NOMO-1 treated with dmso at 0.1 percent for 144 hours (cell line): Measurements from ENCODE around the gene ACOXL.

ENCODE experiments used
- DNase-seq: peaks from one replicate; lab custom pipeline; 2025; ENCODE audit not compliant: unreplicated experiment; lab: John Stamatoyannopoulos, UW

Gene ACOXL

DNA sequence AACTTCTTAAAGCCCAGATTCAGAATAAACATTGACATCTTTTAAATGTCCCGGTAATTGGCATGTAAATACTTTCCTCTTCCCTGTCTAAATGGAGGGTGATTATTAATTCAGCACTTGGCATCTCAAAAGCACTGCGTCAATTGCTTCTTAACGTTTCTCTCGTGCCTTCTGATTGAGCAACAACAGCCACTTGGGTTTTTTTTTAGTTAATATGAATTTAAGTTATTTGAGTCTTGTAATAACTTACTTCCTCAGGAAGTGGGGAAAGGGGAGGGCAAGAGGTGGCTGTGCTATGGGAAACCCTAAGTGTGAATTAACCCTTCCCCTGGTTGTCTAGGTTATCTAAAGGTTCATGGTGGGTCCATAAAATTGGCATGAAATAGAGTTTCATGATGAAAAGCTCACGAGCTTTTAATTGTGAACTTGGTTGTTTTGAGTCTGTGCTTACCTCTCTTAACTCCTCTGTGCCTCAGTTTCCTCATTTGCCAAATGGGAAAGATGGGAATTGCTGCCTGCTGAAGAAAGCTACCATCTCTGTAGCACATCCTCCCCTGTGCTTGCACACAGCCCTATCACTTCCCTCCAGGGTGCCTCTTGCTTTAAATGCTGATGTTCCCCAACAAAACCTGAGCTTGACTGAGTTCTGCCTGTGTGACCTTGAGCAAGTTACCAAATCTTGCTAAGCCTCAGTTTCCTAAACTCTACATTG lies 262.0 kb downstream of the ACOXL start:
- DNase-seq: peak; percentile 95

DNA sequence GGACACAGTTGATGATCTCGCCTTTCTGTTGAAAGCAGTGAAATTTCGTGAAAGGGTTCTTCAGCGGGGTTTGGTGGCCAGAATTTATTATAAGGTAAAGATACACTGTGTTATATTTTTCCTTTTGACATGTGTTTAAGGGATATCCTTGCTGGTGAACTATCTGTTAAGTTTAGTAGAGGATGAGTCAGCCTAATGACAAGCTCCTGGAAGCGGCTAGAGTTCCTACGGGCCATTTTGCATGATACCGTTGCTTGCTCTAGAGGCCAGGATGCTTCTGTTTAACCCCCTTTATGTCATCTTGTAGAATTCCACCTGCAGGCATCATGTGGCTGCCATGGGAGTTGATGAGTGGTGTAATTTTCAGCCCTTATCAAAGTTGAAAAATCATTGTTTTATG lies 263.5 kb downstream of the ACOXL start:
- DNase-seq: no peak

DNA sequence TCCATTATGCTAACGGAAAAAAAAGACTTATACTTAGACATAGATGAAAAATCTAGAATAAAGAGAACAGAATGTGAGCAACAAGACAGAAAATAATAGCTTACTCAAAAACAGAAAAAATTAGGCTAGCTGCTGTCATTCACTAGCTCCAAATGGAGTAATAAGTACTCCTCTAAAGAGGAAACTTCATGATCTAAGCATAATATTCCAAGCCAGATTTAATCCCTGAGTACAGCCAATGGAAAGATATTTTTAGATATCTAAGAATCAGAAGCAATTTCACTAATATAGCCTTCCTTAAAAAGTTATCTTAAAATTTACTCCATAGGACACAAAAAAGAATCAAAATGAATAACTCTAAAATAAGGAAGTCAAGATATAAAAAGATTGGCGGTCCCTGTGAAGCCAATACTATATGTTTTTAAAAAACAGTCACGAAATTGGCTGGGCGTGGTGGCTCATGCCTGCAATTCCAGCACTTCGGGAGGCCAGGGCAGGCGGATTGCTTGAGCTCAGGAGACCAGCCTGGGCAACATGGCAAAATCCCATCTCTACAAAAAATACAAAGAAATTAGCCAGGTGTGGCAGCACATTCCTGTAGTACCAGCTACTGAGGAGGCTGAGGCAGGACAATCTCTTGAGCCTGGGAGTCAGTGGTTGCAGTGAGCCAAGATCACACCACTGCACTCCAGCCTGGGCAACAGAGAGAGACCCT lies 265.1 kb downstream of the ACOXL start:
- DNase-seq: no peak

DNA sequence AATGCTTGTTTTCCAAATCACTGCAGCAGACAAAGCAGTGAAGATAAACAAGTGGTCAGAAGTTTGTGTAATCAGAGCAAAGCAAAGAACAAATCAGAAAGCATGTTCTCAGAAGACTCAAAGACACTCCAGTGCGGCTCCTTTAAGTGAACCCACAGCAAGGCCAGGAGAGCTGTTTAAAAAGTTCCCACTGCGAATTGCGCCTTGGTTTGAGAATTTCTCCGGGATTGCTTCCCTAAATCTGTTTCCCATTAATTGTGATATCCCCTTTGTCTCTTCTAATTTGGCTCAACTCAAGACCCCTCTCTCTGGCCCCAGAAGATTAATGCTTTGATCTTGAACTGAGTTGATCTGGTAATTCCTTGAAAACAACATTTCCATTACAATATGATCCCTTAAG lies 265.9 kb downstream of the ACOXL start:
- DNase-seq: no peak

DNA sequence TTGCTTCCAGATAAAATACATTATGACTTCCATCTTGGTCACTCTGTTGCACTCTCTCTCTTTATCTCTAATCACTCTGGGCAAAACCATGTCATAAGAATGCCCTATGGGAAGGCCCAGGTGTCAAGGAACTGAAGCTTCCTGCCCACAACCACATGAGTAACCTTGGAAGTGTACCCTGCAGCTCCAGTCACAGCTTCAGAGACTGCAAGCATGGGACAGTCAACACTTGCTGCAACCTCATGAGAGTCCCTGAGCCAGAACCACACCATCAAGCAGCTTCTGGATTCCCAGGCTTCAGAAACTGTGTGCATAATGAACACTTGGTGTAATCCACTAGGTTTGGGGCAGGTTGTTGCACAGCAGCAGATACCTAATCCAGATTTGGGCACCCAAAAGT lies 267.3 kb downstream of the ACOXL start:
- no peak for DNase-seq

DNA sequence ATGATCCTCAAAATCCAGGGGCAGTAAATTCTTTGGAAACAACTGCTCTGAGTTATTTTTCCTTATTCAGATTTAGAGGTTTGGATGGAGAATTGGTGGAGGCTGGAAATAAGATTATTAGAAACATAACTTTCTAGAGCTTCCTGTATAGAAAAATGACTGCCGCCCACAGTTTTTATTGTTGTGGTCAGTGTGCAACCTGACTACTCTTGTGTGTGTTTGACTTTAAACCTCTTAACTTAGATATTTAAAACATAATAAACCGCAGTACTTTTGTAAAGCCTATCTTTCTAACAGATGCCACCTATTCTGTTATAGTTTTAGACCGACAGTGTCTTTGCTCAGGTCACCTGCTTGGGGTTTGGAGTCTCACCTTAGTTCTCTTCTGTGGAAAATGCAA lies 272.9 kb downstream of the ACOXL start:
- DNase-seq: no peak

DNA sequence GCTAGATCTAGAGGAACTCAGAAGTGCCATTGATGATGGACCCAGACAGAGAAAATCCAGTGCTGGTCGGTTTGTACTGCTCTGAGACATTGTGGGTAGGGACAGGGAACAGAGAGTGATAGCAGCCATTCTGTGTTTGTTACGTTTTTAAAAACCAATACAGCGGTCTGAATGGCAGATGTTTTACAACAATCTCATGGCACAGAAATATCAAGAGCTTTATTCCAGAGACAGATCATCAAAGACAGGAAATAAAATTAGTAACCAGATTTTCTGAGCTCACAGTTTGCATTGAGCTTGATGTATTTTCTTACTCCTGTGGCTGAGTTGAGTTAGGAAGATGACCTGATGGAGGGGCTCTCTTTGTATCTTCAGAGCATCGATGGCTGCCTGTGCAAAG lies 273.4 kb downstream of the ACOXL start:
- no peak for DNase-seq

DNA sequence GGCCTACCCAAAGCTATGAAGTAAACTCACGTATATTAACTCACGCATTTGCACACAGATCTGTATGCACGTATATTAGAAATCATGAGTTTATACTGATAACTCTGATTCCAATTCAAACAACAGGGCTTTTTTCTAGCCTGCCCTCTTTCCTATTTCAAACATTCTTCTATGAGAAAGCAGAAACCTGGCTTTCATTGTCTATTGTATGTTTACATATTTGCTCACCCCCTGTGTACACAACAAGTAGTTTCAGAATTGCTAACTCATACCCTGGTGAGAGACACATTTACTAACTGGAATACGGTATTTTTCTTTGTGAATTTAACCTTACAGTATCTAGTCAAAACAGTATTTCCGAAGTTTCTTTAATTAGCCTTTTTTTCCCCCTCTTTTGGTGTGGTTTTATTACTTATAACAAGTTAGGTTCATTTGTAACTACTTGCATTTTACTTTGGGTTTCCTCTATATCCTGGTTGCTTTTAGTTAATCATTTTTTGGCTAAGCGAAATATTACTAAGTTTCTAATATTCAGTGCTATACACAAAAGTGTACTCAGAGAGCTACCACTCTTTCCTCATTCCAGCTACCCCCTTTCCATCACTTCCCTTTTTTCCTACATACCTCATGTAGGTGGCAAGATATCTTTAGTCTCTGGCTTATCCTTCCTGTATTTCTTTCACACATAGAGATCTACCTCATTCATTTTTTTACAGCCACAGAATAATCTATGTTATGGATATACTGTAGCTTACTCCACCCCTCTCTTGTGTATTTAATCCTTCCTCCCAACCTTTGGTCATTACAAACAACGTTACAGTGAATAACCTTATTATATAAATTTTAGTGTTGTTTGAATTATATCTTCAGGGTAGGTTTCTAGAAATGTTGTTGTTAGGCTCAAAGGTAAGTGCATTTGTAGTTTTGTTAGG lies 275.6 kb downstream of the ACOXL start:
- no peak for DNase-seq

DNA sequence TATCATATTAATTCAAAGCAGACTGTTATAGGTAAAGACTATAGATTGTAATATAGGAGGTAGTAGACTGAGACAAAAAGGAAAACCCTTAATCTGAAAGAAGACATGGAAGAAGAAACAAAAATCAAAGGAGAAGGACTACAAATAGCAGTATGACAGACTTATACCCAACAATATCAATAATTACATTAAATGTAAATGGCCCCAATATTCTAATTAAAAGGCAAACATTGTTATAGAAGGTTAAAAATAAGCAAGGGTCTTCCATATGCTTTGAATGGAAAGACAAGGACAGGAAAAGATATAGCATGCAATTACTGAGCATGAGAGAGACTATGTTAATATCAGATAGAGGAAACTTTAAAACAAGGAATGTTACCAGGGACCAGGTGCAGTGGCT lies 278.8 kb downstream of the ACOXL start:
- DNase-seq: no peak

DNA sequence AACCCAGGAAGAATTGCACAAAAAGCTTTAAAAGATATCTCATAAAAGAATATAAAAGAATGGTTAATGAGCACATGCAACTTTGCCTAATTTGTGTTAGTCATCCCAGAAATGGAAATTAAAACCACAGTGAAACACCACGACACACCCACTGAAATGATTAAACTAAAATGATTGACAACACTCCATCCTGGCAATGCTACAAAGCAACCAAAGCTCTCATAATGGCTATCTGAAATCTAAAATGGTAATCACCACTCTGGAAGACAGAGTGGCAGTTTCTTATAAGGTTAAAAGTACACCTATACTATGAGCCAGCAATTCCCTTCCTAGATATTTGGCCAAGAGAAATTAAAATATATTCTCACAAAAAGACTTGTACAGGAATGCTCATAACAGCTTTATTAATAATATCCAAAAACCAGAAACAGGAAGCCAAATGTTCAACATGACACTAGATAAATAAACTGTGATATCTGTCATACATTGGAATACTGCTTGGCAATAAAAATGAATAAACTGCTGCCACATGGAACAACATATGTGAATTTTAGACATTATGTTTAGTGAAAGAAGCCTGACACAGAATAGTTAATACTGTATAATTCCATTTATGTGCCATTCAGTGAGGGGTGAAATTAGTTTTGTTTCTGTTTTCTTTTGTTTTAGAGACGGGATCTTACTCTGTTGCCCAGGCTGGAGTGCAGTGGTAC lies 283.1 kb downstream of the ACOXL start:
- no peak for DNase-seq

DNA sequence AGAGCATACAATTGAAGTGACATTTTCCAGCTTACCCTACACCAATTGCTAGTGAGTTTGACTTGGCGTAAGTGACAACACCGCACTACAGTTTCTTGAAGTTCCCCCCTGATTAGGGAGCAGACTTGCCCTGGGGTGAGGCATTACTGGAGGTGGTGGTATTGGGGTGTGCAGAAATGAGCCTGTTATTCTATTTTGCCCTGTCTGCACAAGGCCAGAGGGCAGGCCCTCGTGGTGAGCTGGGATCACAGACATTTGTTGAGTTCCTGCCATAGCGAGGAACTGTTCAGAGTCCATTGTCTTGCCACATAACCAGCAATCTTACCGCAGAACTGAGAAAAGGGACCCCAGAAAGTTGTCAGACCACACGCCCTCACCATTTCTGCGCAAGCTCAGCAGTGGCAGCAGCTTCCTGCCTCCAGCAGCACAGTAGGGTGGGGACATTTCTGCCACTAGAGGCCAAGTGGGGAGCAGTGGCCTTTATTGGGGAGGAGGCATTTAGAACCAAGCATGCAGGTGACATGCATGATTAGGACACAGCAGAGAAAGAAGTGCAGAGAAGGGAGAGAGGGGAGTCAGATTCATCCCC lies 284.8 kb downstream of the ACOXL start:
- DNase-seq: no peak

DNA sequence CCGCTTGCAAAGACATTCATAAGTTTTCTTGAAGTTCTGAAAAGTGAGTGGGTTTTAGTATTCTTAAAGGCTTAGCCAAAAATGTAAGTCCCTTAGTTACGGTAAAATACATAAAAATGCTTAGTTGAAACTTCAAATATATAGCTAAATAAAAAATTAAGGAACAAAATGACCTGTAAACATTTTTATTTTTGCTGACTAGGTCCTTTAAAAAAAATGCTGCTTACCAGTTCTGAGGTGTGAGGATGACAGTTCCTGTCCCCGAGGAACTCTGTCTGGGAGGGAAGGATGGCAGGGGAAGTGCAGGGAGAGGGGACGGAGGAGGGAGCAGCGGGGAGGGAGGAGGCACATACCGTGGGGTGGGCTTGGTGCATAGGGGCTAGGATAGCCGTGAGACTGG lies 285.5 kb downstream of the ACOXL start:
- no peak for DNase-seq

DNA sequence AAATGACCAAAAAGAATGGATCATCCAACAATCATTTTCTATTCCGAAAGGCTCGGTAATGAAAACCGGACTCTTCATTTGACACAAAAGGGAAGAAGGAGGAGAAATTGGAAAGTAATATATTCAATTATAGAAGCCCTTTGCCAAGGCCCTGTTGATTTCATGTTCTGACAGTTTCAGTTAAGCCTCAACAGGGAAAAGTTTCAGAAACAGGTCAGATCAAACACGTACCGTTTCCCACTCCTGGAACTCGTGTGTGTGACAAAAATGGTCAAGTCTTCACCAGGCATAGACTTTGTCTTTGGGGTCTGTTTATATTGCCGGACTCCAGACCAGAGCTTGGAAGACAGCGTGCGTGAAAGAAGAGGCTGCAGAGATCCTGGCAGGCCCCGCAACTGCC lies 287.0 kb downstream of the ACOXL start:
- no peak for DNase-seq

DNA sequence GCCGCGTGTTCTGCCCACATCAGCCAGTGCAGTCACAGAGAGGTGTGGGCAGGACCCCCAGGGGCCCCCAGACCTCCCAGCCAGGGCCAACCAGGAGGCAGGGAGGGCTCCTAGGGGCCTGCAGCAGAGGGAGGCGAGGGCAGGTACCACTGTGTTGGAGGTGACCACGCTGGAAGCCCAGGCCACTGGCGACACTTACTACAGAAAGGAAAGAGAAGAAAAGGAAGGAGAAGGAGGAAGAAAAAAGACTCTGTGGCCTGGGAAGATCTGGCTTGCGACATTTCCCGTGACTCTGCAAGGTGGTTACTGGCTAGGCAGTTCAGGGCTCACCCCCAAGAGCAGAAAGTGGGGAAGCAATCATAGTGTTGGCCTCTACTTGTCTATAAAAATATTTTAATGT lies 290.3 kb downstream of the ACOXL start:
- DNase-seq: peak; percentile 74

DNA sequence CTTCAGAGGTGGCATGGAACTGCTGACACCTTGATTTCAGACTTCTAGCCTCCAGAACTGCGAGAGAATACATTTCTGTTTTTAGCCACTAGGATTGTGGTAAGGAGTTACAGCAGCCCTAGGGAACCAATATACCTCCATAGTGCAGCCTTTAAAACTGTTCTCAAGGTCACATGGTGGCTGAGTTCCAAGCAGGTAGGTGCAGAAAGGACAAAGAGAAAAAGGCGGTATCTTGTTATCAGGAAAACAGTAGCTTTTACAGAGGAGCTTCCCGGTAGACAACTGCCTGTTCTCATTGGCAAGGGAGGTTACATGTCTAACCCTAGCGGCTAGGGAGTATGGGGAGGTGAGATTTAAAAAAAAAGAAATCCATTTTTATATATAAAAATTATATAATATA lies 292.1 kb downstream of the ACOXL start:
- DNase-seq: no peak

DNA sequence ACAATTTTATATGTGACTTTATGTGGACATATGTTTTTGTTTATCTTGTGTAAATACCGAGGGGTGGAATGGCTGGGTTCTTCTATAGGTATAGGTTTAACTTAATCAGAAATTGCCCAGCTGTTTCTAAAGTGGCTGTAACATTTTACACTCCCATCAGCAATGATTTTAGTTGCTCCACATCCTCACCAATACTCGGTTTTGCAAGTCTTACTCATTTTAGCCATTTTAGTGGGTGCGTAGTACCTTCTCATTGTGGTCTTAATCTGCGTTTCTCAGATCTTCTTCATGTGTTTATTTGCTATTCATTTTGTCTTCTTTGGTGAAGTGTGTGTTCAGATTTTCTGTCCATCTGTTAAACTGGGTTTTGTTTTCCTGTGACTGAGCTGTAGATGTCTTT lies 292.9 kb downstream of the ACOXL start:
- DNase-seq: no peak

DNA sequence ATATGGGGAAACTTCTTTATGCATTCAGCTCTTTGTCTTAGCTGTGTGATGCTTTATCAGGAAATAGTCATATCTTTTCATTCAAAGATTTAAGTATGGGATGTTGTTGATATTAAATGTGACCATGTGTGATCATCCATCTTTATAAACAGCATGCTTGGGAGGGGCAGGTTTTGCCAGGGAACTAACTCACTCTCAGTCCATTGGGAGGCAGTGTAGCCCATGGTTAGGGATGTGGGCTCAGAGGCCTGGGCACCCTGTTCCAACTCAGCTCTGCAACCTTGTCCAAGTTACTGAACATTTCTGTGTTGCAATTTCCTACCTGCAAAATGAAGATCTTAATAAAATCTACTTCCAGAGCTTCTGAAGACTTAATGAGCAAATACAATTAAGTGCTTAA lies 296.3 kb downstream of the ACOXL start:
- no peak for DNase-seq

DNA sequence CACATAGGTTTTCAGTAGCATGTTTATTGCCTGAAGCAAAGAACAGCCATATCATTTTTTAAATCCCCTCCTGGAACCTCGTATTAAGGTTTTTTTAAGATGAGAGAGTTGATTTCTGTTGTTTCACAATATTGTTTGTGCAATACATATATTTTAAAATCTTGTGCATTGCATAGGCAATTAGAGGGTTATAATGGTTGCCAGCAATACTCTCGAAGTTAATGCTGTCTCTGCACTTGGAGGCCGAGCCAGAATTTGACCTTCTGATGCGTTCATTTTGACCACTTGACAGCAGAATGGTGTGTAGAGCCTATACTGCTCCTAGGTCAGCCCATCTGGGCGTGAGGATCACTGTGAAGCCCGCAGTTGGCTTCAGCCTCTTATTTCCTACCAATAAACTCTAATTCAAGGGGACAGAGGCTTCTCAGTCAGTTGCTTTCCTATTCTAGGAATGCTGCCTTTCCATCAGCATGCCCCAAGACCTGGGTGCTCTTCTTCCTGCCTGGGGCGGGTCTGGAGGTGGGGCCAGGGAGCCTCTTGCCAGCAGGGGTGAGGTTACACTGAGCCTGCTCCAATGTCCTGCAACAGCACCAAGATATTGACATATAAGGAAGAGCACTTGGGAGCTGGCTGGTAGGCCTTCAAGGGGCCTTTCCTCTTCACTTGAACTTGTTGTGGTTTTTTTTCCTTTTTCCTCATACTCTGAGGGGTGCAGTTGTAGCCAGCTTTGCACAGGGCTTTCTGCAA lies 297.0 kb downstream of the ACOXL start:
- no peak for DNase-seq

DNA sequence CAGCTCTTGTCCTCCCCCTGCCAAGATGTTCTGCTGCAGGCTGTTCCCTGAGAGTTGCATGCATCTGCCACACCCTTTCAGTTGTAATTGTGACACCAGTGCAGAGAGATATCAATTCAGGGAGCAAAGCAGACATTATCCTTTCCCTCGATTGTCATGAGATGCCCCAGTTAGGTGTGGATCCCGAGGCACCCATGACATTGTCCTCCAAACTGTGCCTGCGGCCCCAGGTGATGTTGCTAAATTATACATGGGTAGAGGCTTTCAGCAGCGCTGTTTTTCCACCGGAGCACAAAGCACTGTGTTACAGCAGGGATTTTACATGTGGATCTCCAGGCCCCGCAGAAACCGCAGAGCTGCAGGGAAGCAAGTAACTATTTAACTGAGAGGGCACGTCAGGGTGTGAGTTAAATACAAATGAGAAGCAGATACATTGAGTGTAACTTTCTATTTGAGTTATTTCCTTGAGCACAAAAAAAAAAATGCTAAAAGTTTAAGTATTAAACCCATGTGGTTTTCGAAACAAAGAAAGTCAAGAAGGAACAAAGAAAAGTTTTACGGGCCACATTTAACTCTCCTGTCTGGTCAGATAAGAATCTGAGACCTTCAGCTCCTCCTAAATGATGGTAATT lies 298.0 kb downstream of the ACOXL start:
- no peak for DNase-seq

DNA sequence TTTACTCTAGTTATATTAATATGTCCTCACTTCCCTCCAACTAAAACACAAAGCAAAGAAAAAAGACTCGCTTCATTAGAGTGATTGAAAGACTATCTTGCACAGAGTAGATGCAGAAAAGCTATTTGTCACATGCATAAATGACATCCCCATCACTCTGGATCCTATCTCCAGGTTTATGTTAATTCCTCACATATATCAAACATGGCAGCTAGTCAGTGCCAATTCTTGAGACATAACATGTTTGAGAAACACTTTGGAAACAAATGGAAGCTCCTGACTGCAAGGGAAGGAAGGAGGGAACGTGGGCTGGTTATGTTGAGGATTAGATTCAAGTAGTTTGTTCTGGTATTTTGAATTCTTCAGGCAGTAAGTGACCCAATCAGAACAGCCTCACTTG lies 298.6 kb downstream of the ACOXL start:
- DNase-seq: no peak
